K562 (cell line): ENCODE results near the gene F12. TPM values are rescaled to one million over a fixed set of nuclear protein-coding genes. Genes with fewer than 3 reads are reported as not detected.

Experiments used
- BHLHE40 ChIP-seq: IDR thresholded peaks from 2 replicates; pipeline ENCODE4 v1.6.1; 2011; ENCODE audit warnings: low read length, improper control_type of control experiment
- CHD1 ChIP-seq: fragments of 200-600 bp; sonication (generic); IDR thresholded peaks from one replicate; pipeline ENCODE4 v1.6.1; 2012; ENCODE audit warnings: mild to moderate bottlenecking, moderate library complexity, low read length, inconsistent platforms
- CHD4 ChIP-seq: fragments of 200-600 bp; sonication (generic); IDR thresholded peaks from 3 replicates; pipeline ENCODE4 v1.6.1; 2012; ENCODE audit warnings: low read depth, mild to moderate bottlenecking, mixed read lengths, low read length, inconsistent platforms; ENCODE audit not compliant: insufficient read depth, insufficient replicate concordance, poor library complexity, severe bottlenecking
- DACH1 ChIP-seq: fragments of 450-650 bp; IDR thresholded peaks from 2 replicates; pipeline ENCODE4 v1.6.1; 2018; ENCODE audit not compliant: partially characterized antibody
- ELK1 ChIP-seq: sonication (generic); formaldehyde crosslinking; IDR thresholded peaks from 2 replicates; pipeline ENCODE4 v1.8.1; 2022; ENCODE audit warnings: missing genetic modification reagents
- FIP1L1 ChIP-seq: fragments of 200-400 bp; formaldehyde crosslinking; IDR thresholded peaks from 2 replicates; pipeline ENCODE4 v1.6.1; 2018; ENCODE audit warnings: mild to moderate bottlenecking, low read depth, low read length; ENCODE audit not compliant: poor library complexity, severe bottlenecking
- FOXP4 ChIP-seq: sonication (generic); formaldehyde crosslinking; IDR thresholded peaks from 2 replicates; pipeline ENCODE4 v1.8.0; 2022; ENCODE audit warnings: mild to moderate bottlenecking, missing genetic modification reagents, borderline replicate concordance
- KLF6 ChIP-seq: fragments of 250-450 bp; sonication (Bioruptor Pico); IDR thresholded peaks from 2 replicates; pipeline ENCODE4 v1.4.0; 2020; ENCODE audit warnings: mild to moderate bottlenecking, moderate library complexity, borderline replicate concordance
- MEF2D ChIP-seq: conservative IDR thresholded peaks from 2 replicates; pipeline ENCODE4 v1.6.1; 2016; ENCODE audit warnings: low read depth, missing genetic modification characterization, missing compliant biosample characterization
- PHF8 ChIP-seq: fragments of 200-600 bp; sonication (generic); IDR thresholded peaks from 2 replicates; pipeline ENCODE4 v1.6.1; 2012; ENCODE audit warnings: mixed run types, mild to moderate bottlenecking, inconsistent platforms, low read length, moderate library complexity, borderline replicate concordance
- PTBP1 ChIP-seq: fragments of 200-400 bp; formaldehyde crosslinking; IDR thresholded peaks from 2 replicates; pipeline ENCODE4 v1.6.1; 2017; ENCODE audit warnings: low read depth, low read length
- RHOXF2B ChIP-seq: fragments of 250-450 bp; sonication (Bioruptor Pico); conservative IDR thresholded peaks from 2 replicates; pipeline ENCODE4 v1.5.1; 2021
- SAFB ChIP-seq: fragments of 200-400 bp; formaldehyde crosslinking; IDR thresholded peaks from 2 replicates; pipeline ENCODE4 v1.6.1; 2017; ENCODE audit warnings: low read depth, low read length, borderline replicate concordance
- TEAD2 ChIP-seq: fragments of 450-650 bp; IDR thresholded peaks from 2 replicates; pipeline ENCODE4 v1.6.1; 2016; ENCODE audit warnings: missing genetic modification characterization, control low read depth, missing compliant biosample characterization
- USF1 ChIP-seq: sonication (generic); formaldehyde crosslinking; IDR thresholded peaks from 2 replicates; pipeline ENCODE4 v1.9.0; 2022; ENCODE audit warnings: mild to moderate bottlenecking, missing genetic modification reagents
- ZNF121 ChIP-seq: sonication (generic); formaldehyde crosslinking; conservative IDR thresholded peaks from 2 replicates; pipeline ENCODE4 v1.8.0; 2022; ENCODE audit warnings: missing genetic modification reagents
- ZNF140 ChIP-seq: fragments of 250-450 bp; sonication (Bioruptor Pico); IDR thresholded peaks from 2 replicates; pipeline ENCODE4 v1.8.0; 2021; ENCODE audit warnings: moderate library complexity, mild to moderate bottlenecking, inconsistent platforms
- ZNF175 ChIP-seq: fragments of 200-800 bp; sonication (Bioruptor generic); IDR thresholded peaks from 2 replicates; pipeline ENCODE4 v1.6.1; 2016; ENCODE audit warnings: low read depth, mild to moderate bottlenecking, missing genetic modification characterization, missing compliant biosample characterization
- ZNF717 ChIP-seq: fragments of 250-450 bp; sonication (Bioruptor Pico); IDR thresholded peaks from 2 replicates; pipeline ENCODE4 v1.5.0; 2021
- ZNF75A ChIP-seq: fragments of 450-650 bp; formaldehyde crosslinking; IDR thresholded peaks from 2 replicates; pipeline ENCODE4 v1.4.0; 2020; ENCODE audit warnings: mild to moderate bottlenecking
- ZNF785 ChIP-seq: fragments of 250-450 bp; sonication (Bioruptor Pico); IDR thresholded peaks from 2 replicates; pipeline ENCODE4 v1.4.0; 2020; ENCODE audit warnings: mild to moderate bottlenecking
- polyA plus RNA-seq, 8 experiments: library from polyadenylated mRNA; depleted of rRNA in 4 of 8; stranded (reverse) in 5 of 8; unstranded in 3 of 8; fragments of >200 nt; fragmentation: Nextera tagmentation in 2 of 8; fragmentation: Illumina TruSeq in 1 of 8; extraction: Ambion mirVana in 2 of 8; extraction: Trizol in 1 of 8; gene quantifications; 2 replicates each; pipeline versions ENCODE4 v1.2.1 to v1.2.3, GENCODE V29; 2011 to 2014; ENCODE audit warnings: inconsistent platforms in 1 of 8, missing spikeins in 1 of 8
- total RNA-seq, 7 experiments: library from RNA; depleted of rRNA in 6 of 7; stranded (reverse); fragments of >200 nt in 6 of 7; fragmentation: Illumina TruSeq in 2 of 7; extraction: Trizol in 2 of 7; gene quantifications; 2 replicates each; pipeline versions ENCODE4 v1.2.1 to v1.2.3, GENCODE V29; 2011 to 2021; ENCODE audit warnings: low replicate concordance in 1 of 7
- TF ChIP-seq, protein P1 (sequence below): fragments of 450-650 bp; IDR thresholded peaks from 2 replicates; pipeline ENCODE4 v1.7.0; 2016; ENCODE audit warnings: borderline replicate concordance

Gene F12
- total and polyA plus RNA-seq, 9 of the 15 experiments (the other 6 are each of a cell fraction or from before 2014, with no cell fraction given), result 0.59 to 18.3 (median 3.6) TPM

DNA sequence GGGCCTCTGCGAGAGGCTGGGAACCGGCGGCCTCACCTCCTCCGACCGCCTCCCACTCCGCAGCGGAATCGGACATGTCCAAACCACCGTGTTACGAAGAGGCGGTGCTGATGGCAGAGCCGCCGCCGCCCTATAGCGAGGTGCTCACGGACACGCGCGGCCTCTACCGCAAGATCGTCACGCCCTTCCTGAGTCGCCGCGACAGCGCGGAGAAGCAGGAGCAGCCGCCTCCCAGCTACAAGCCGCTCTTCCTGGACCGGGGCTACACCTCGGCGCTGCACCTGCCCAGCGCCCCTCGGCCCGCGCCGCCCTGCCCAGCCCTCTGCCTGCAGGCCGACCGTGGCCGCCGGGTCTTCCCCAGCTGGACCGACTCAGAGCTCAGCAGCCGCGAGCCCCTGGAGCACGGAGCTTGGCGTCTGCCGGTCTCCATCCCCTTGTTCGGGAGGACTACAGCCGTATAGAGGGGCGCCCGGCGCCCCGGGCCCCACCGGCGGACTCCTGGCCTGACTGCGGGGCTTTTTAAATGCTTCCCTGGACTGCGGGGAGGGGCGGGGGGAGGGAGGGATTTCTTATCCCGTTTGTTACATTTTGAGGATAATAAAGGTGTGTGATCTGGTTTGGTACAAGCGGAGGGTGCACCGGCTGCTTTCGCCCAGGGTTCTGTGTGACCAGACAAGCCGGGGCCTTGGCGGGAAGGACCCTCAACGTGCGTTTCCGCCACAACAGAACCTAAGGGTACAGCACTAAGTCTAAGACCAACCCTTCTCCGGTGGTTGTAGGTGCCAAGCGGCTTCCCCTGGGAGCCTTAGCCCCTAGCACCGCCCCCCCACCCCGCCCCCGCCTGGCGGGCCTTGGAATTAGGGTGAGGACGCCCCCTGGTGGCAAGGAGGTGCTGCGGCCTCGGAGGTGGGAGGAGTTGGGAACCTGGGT, 46.6 kb upstream of the F12 start (continued):
- no peak for TF ChIP-seq ZNF140 (CRISPR knock-in tag)
- peak; percentile 63 for TF ChIP-seq FIP1L1
- TF ChIP-seq CHD1, result peak; percentile 79
- no peak for TF ChIP-seq ZNF785 (CRISPR knock-in tag)
- no peak for TF ChIP-seq KLF6 (CRISPR knock-in tag)
- TF ChIP-seq MEF2D (tag), result no peak
- no peak for TF ChIP-seq CHD4
- TF ChIP-seq BHLHE40, result no peak
- TF ChIP-seq ZNF75A (CRISPR knock-in tag), result no peak
- TF ChIP-seq SAFB, result peak; percentile 81
- TF ChIP-seq ZNF175 (CRISPR knock-in tag), result no peak
- no peak for TF ChIP-seq TEAD2 (tag)
- TF ChIP-seq DACH1, result no peak
- TF ChIP-seq, protein P1, sequence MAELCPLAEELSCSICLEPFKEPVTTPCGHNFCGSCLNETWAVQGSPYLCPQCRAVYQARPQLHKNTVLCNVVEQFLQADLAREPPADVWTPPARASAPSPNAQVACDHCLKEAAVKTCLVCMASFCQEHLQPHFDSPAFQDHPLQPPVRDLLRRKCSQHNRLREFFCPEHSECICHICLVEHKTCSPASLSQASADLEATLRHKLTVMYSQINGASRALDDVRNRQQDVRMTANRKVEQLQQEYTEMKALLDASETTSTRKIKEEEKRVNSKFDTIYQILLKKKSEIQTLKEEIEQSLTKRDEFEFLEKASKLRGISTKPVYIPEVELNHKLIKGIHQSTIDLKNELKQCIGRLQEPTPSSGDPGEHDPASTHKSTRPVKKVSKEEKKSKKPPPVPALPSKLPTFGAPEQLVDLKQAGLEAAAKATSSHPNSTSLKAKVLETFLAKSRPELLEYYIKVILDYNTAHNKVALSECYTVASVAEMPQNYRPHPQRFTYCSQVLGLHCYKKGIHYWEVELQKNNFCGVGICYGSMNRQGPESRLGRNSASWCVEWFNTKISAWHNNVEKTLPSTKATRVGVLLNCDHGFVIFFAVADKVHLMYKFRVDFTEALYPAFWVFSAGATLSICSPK, result no peak
- TF ChIP-seq ZNF717 (CRISPR knock-in tag), result no peak
- no peak for TF ChIP-seq USF1 (CRISPR knock-in tag)
- TF ChIP-seq RHOXF2B (CRISPR knock-in tag), result no peak
- no peak for TF ChIP-seq PTBP1
- TF ChIP-seq ZNF121 (CRISPR knock-in tag), result no peak
- peak; percentile 57; the same call in 1 of the 2 replicates for TF ChIP-seq PHF8
- no peak for TF ChIP-seq FOXP4 (CRISPR knock-in tag)
- no peak for TF ChIP-seq ELK1 (CRISPR knock-in tag)
